ENCODE measurements around the gene GCLC. TPM values are rescaled to one million over a fixed set of nuclear protein-coding genes. Genes with fewer than 3 reads are reported as not detected.

Gene GCLC
- total and polyA plus RNA-seq, 10 of the 15 experiments (the other 5 are each of a cell fraction or from before 2014, with no cell fraction given): 6.5 to 23.6 (median 12.5) TPM

DNA sequence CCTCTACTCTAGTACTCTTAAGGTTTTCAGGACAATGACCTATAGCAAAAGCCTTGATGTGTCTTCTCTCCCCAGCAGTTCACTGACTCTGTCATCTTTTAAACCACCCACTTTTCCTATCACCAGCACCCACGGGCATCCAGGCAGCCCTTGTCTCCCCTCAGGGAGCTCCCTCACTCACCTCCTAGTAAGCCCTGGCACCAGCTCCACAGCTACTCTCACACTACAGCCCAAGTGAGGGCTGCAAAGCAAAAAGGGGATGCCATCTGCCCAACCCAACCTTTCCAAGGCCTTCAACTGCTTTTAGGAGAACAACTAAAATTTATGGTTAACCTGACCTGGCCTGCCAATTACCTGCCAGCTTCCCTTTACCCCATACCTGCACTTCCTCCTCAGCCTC is 26.0 kb downstream of the GCLC start:
- Histone ChIP-seq H3K9me3 (replicated peaks; ENCODE audit: control insufficient read depth, insufficient read depth, low read length) (no peaks in the 10 kb centered on the region), H3K4me2 (ENCODE audit: control insufficient read depth, insufficient read depth) (no peak overlapping the region), H2AFZ (ENCODE audit: control insufficient read depth, low read depth, low read length) (no peak overlapping the region), H3K9ac (ENCODE audit: control insufficient read depth, insufficient read depth, low read length) (no peak overlapping the region), H3K27ac (ENCODE audit: control insufficient read depth, insufficient read depth) (no peak overlapping the region), H4K20me1 (ENCODE audit: control insufficient read depth, insufficient read depth) (no peaks in the 10 kb centered on the region), H3K36me3 (ENCODE audit: control insufficient read depth in 2 of 2, insufficient read depth in 2 of 2, low read length in 1 of 2) (peaks cover 6 to 8% of the 10 kb centered on the region in 2 experiments; a peak in 3 of 4 replicates), H3K4me1 (ENCODE audit: control insufficient read depth, insufficient read depth, low read length) (no peaks in the 10 kb centered on the region), H3K4me3 (no peak overlapping the region), H3K27me3 (replicated peaks in 1 of 2; ENCODE audit: control insufficient read depth in 2 of 2, insufficient read depth in 2 of 2, low read length in 1 of 2) (no peaks in the 10 kb centered on the region), H3K79me2 (ENCODE audit: control insufficient read depth, insufficient read depth, low read length) (no peaks in the 10 kb centered on the region)
- FAIRE-seq (no peak), DNase-seq (ENCODE audit: low read depth, low spot score) (no peak), ATAC-seq (no peak)
- POLR2A ChIA-PET: no interaction called here
- CTCF ChIA-PET: interaction anchor here (1.1 to 1.5 kb wide), 2 partner anchors 25 to 206 kb away, joined by 3 read pairs; no protein-coding TSS in a partner anchor
- no TSS peak for BruUV-seq (replicated peaks)
- TF ChIP-seq NRF1 (conservative IDR thresholded peaks at IDR 0.05; ENCODE audit: low read depth, low read length) (no peak), FOXM1 (IDR thresholded peaks at IDR 0.05; ENCODE audit: low read depth, low read length) (no peak), SREBF2 (IDR thresholded peaks at IDR 0.05; ENCODE audit: low read length) (no peak), RFX5 (IDR thresholded peaks at IDR 0.05; ENCODE audit: low read depth, low read length) (no peak), RBBP5 (conservative IDR thresholded peaks at IDR 0.05) (no peak), ASH2L (IDR thresholded peaks at IDR 0.05; ENCODE audit: borderline replicate concordance, low read depth) (no peak), RCOR1 (conservative IDR thresholded peaks at IDR 0.05; ENCODE audit: low read depth, low read length) (no peak), EZH2 (IDR thresholded peaks at IDR 0.05; ENCODE audit: borderline replicate concordance, control insufficient read depth, low read depth, low read length) (no peak), ZNF207 (IDR thresholded peaks at IDR 0.05; ENCODE audit: borderline replicate concordance) (no peak), POU2F2 (IDR thresholded peaks at IDR 0.05; ENCODE audit: borderline replicate concordance, low read depth, low read length) (no peak), USF2 (IDR thresholded peaks at IDR 0.05; ENCODE audit: borderline replicate concordance, low read depth, low read length) (no peak), CREB1 (IDR thresholded peaks at IDR 0.05; ENCODE audit: low read depth) (no peak), MYB (IDR thresholded peaks at IDR 0.05; ENCODE audit: borderline replicate concordance, low read depth, low read length) (no peak)
- TF ChIP-seq, protein P1, sequence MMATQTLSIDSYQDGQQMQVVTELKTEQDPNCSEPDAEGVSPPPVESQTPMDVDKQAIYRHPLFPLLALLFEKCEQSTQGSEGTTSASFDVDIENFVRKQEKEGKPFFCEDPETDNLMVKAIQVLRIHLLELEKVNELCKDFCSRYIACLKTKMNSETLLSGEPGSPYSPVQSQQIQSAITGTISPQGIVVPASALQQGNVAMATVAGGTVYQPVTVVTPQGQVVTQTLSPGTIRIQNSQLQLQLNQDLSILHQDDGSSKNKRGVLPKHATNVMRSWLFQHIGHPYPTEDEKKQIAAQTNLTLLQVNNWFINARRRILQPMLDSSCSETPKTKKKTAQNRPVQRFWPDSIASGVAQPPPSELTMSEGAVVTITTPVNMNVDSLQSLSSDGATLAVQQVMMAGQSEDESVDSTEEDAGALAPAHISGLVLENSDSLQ (IDR thresholded peaks at IDR 0.05): no peak
- TF ChIP-seq, protein P2, sequence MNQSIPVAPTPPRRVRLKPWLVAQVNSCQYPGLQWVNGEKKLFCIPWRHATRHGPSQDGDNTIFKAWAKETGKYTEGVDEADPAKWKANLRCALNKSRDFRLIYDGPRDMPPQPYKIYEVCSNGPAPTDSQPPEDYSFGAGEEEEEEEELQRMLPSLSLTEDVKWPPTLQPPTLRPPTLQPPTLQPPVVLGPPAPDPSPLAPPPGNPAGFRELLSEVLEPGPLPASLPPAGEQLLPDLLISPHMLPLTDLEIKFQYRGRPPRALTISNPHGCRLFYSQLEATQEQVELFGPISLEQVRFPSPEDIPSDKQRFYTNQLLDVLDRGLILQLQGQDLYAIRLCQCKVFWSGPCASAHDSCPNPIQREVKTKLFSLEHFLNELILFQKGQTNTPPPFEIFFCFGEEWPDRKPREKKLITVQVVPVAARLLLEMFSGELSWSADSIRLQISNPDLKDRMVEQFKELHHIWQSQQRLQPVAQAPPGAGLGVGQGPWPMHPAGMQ (IDR thresholded peaks at IDR 0.05; ENCODE audit: borderline replicate concordance): no peak
- SMC1A ChIA-PET (ENCODE audit: uncharacterized antibody, unreplicated experiment): interaction anchor here (1.5 kb wide), 1 partner anchor 9 kb away, joined by 3 read pairs; no protein-coding TSS in a partner anchor
- in situ Hi-C loops (cut with MboI) (no loop called here), intact Hi-C loops (cut with micrococcal nuclease; ENCODE audit: unreplicated experiment) (no loop called here)
- WGBS (ENCODE audit: insufficient coverage, insufficient replicate concordance, low lambda C conversion rate, missing lambda C conversion rate): 0% methylated on average over 1 of the region's 1 CpG
- RAD21 ChIA-PET (ENCODE audit: unreplicated experiment): no interaction called here

Data from GM12878 (cell line).